Raji (cell line): Measurements from ENCODE around the gene LIN7A.

Experiments
- POLR2A ChIP-seq: IDR thresholded peaks from 2 replicates; pipeline ENCODE4 v1.6.1; 2011; ENCODE audit warnings: low read depth, low read length, control low read depth; ENCODE audit not compliant: insufficient read depth

LIN7A gene

GRCh38 chr12:80936642-80937390 lies 918 bp downstream of the LIN7A start:
- no peak for TF ChIP-seq POLR2A

GRCh38 chr12:80936353-80936641 lies 1.4 kb downstream of the LIN7A start:
- TF ChIP-seq POLR2A, result no peak

- TF ChIP-seq POLR2A, result no peak
These were observed 2.6 kb downstream of the LIN7A start for GRCh38 chr12:80935111-80935510.

- no peak for TF ChIP-seq POLR2A
These were observed 11.8 kb downstream of the LIN7A start for GRCh38 chr12:80925983-80926382.

- no peak for TF ChIP-seq POLR2A
These were observed 12.5 kb downstream of the LIN7A start for GRCh38 chr12:80925237-80925636.

GRCh38 chr12:80924437-80924836 lies 13.3 kb downstream of the LIN7A start:
- no peak for TF ChIP-seq POLR2A

- no peak for TF ChIP-seq POLR2A
These were observed 17.7 kb downstream of the LIN7A start for GRCh38 chr12:80920006-80920405.

- no peak for TF ChIP-seq POLR2A
These were observed 20.1 kb downstream of the LIN7A start for GRCh38 chr12:80917651-80918050.

GRCh38 chr12:80912901-80913770 lies 24.6 kb downstream of the LIN7A start:
- TF ChIP-seq POLR2A, result no peak

- no peak for TF ChIP-seq POLR2A
These were observed 28.4 kb downstream of the LIN7A start for GRCh38 chr12:80909370-80909769.

GRCh38 chr12:80902711-80903110 lies 35.0 kb downstream of the LIN7A start:
- TF ChIP-seq POLR2A, result no peak

- TF ChIP-seq POLR2A, result no peak
These were observed 36.1 kb downstream of the LIN7A start for GRCh38 chr12:80901661-80902060.

- no peak for TF ChIP-seq POLR2A
These were observed 42.5 kb downstream of the LIN7A start for GRCh38 chr12:80895240-80895639.

- TF ChIP-seq POLR2A, result no peak
These were observed 43.6 kb downstream of the LIN7A start for GRCh38 chr12:80894179-80894578.

GRCh38 chr12:80892597-80893445 lies 44.9 kb downstream of the LIN7A start:
- TF ChIP-seq POLR2A, result no peak
